Measurements from ENCODE around the gene RELN. TPM values are rescaled to one million over a fixed set of nuclear protein-coding genes. Genes with fewer than 3 reads are reported as not detected.

The RELN gene
- total and polyA plus RNA-seq, 10 of the 15 experiments (the other 5 are each of a cell fraction or from before 2014, with no cell fraction given): 0.11 to 0.21 TPM; not detected in 8

GRCh38 chr7:103658055-103659005 is 331.1 kb downstream of the RELN start:
- H3K4me2 ChIP-seq (ENCODE audit: control insufficient read depth, insufficient read depth): no peak overlapping the region
- ChIA-PET RAD21 (ENCODE audit: unreplicated experiment) (no interaction called here), SMC1A (ENCODE audit: uncharacterized antibody, unreplicated experiment) (interaction anchor here (0.7 kb wide), 1 partner anchor 36 kb away, joined by 3 read pairs; no protein-coding TSS in a partner anchor), CTCF (no interaction called here), POLR2A (no interaction called here)
- no peak for DNase-seq (ENCODE audit: low read depth, low spot score)
- H3K27ac ChIP-seq (ENCODE audit: control insufficient read depth, insufficient read depth): no peak overlapping the region
- in situ Hi-C loops (cut with MboI): no loop called here
- H3K9ac ChIP-seq (ENCODE audit: control insufficient read depth, insufficient read depth, low read length): no peak overlapping the region
- no peak for ATAC-seq
- no peak for FAIRE-seq
- 27% methylated on average over 4 of the region's 4 CpGs for WGBS (ENCODE audit: insufficient coverage, insufficient replicate concordance, low lambda C conversion rate, missing lambda C conversion rate)
- no peaks in the 10 kb centered on the region for H3K36me3 ChIP-seq (ENCODE audit: control insufficient read depth in 2 of 2, insufficient read depth in 2 of 2, low read length in 1 of 2)
- H3K9me3 ChIP-seq (replicated peaks; ENCODE audit: control insufficient read depth, insufficient read depth, low read length): no peaks in the 10 kb centered on the region
- no peaks in the 10 kb centered on the region for H3K79me2 ChIP-seq (ENCODE audit: control insufficient read depth, insufficient read depth, low read length)
- TF ChIP-seq MAX (IDR thresholded peaks at IDR 0.05; ENCODE audit: low read depth, low read length) (no peak), SRF (IDR thresholded peaks at IDR 0.05; ENCODE audit: low read depth in 2 of 2, low read length in 2 of 2) (no peak), ZNF384 (IDR thresholded peaks at IDR 0.05; ENCODE audit: borderline replicate concordance, low read depth, low read length) (no peak), KAT2A (conservative IDR thresholded peaks at IDR 0.05; ENCODE audit: control insufficient read depth, low read depth, low read length) (no peak), HDAC6 (IDR thresholded peaks at IDR 0.05; ENCODE audit: unreplicated experiment) (no peak), ZBTB4 (CRISPR knock-in tag; IDR thresholded peaks at IDR 0.05) (no peak)
- H2AFZ ChIP-seq (ENCODE audit: control insufficient read depth, low read depth, low read length): no peak overlapping the region
- no TSS peak for BruUV-seq (replicated peaks)
- H3K27me3 ChIP-seq (replicated peaks in 1 of 2; ENCODE audit: control insufficient read depth in 2 of 2, insufficient read depth in 2 of 2, low read length in 1 of 2): no peaks in the 10 kb centered on the region
- no peak overlapping the region for H3K4me3 ChIP-seq
- H3K4me1 ChIP-seq (ENCODE audit: control insufficient read depth, insufficient read depth, low read length): no peaks in the 10 kb centered on the region
- H4K20me1 ChIP-seq (ENCODE audit: control insufficient read depth, insufficient read depth): no peaks in the 10 kb centered on the region
- intact Hi-C loops (cut with micrococcal nuclease; ENCODE audit: unreplicated experiment): no loop called here

All from GM12878 (cell line).